H1 (cell line): ENCODE data around the gene SH3BGRL. TPM values are rescaled to one million over a fixed set of nuclear protein-coding genes. Genes with fewer than 3 reads are reported as not detected.

Experiments used
- CTCF ChIA-PET: fragments of 300-600 bp; sonication (Branson Sonifier 250); formaldehyde crosslinking; loops from one replicate; lab custom pipeline; 2021; ENCODE audit not compliant: partially characterized antibody; lab: Charles Lee
- POLR2A ChIA-PET: fragments of 300-600 bp; sonication (Branson Sonifier 250); formaldehyde crosslinking; loops from one replicate; lab custom pipeline; 2021; ENCODE audit warnings: inconsistent platforms; ENCODE audit not compliant: partially characterized antibody; lab: Charles Lee
- DNase-seq, 2 experiments: peaks; one replicate each; pipeline versions ENCODE4 v3.0.0 to v3.0.0-alpha.2; 2010 to 2022; ENCODE audit warnings: low spot score in 2 of 2, low read depth in 1 of 2, mixed read lengths in 1 of 2
- FAIRE-seq: peaks from 2 replicates; lab custom pipeline; 2011; peaks lifted over from hg19 to GRCh38; lab: Jason Lieb, UNC
- H2AFZ ChIP-seq: 2 replicates; pipeline ENCODE4 v1.8.1; 2012; ENCODE audit warnings: low read length, inconsistent platforms
- H2AK5ac ChIP-seq: 2 replicates; pipeline ENCODE4 v1.6.1; 2013; ENCODE audit warnings: low read depth, low read length
- H2BK120ac ChIP-seq: replicated peaks from 2 replicates; pipeline ENCODE3; 2013; ENCODE audit warnings: low read depth, low read length, inconsistent platforms
- H2BK12ac ChIP-seq: 2 replicates; pipeline ENCODE4 v1.6.1; 2013; ENCODE audit warnings: low read depth, low read length
- H2BK15ac ChIP-seq: 2 replicates; pipeline ENCODE4 v1.6.1; 2013; ENCODE audit warnings: low read length
- H2BK20ac ChIP-seq: 2 replicates; pipeline ENCODE4 v1.6.1; 2013; ENCODE audit warnings: low read length
- H2BK5ac ChIP-seq: 2 replicates; pipeline ENCODE4 v1.6.1; 2013; ENCODE audit warnings: low read depth, low read length
- H3K14ac ChIP-seq: 2 replicates; pipeline ENCODE4 v1.6.1; 2013; ENCODE audit warnings: inconsistent platforms; ENCODE audit not compliant: insufficient read length
- H3K18ac ChIP-seq: 2 replicates; pipeline ENCODE4 v1.6.1; 2013; ENCODE audit warnings: low read length; ENCODE audit errors: extremely low read depth
- H3K23ac ChIP-seq: 2 replicates; pipeline ENCODE4 v1.6.1; 2013; ENCODE audit warnings: inconsistent platforms; ENCODE audit not compliant: insufficient read length
- H3K23me2 ChIP-seq: 2 replicates; pipeline ENCODE4 v1.6.1; 2013; ENCODE audit warnings: low read depth, low read length
- H3K27ac ChIP-seq: 2 replicates; pipeline ENCODE4 v1.6.1; 2011; ENCODE audit warnings: low read depth, low read length, inconsistent platforms
- H3K27me3 ChIP-seq, 4 experiments: replicated peaks in 1 of 4; 1 replicate in 1 of 4; 2 replicates in 3 of 4; pipeline versions ENCODE4 v1.6.1 to v1.8.1; 2011 to 2013; ENCODE audit warnings: low read length in 3 of 4, mild to moderate bottlenecking in 3 of 4, inconsistent platforms in 2 of 4, mixed read lengths in 2 of 4, moderate library complexity in 1 of 4; ENCODE audit not compliant: control insufficient read depth in 3 of 4, insufficient read depth in 3 of 4; ENCODE audit errors: extremely low read depth in 1 of 4
- H3K36me3 ChIP-seq, 4 experiments: 2 replicates each; pipeline versions ENCODE4 v1.6.1 to v1.8.1; 2011 to 2013; ENCODE audit warnings: mild to moderate bottlenecking in 4 of 4, low read length in 3 of 4, moderate library complexity in 2 of 4, control low read depth in 1 of 4, inconsistent platforms in 1 of 4; ENCODE audit not compliant: insufficient read depth in 4 of 4, control insufficient read depth in 2 of 4
- H3K4ac ChIP-seq: replicated peaks from 2 replicates; pipeline ENCODE3; 2013; ENCODE audit warnings: low read length, low read depth, mixed read lengths, inconsistent platforms; ENCODE audit not compliant: insufficient read length
- H3K4me1 ChIP-seq, 4 experiments: replicated peaks in 1 of 4; 1 replicate in 1 of 4; 2 replicates in 3 of 4; pipeline versions ENCODE4 v1.6.1 to v1.8.1; 2011 to 2013; ENCODE audit warnings: low read length in 3 of 4, inconsistent platforms in 2 of 4, mixed read lengths in 1 of 4; ENCODE audit not compliant: insufficient read depth in 4 of 4, control insufficient read depth in 3 of 4
- H3K4me2 ChIP-seq, 2 experiments: 2 replicates each; pipeline versions ENCODE4 v1.6.1 to v1.8.1; 2011 to 2013; ENCODE audit warnings: low read depth in 2 of 2, low read length in 2 of 2, control low read depth in 1 of 2, inconsistent platforms in 1 of 2, mild to moderate bottlenecking in 1 of 2; ENCODE audit not compliant: insufficient read depth in 1 of 2
- H3K4me3 ChIP-seq, 4 experiments: fragments of 200-600, 300-600 bp in 1 of 4; sonication (generic), shearing (Covaris generic), sonication (Bioruptor Twin) in 1 of 4; 2 replicates each; pipeline versions ENCODE4 v1.5.1 to v1.8.1; 2011 to 2016; ENCODE audit warnings: low read length in 4 of 4, low read depth in 3 of 4, control low read depth in 2 of 4, inconsistent platforms in 2 of 4, mild to moderate bottlenecking in 2 of 4, mixed read lengths in 1 of 4, moderate library complexity in 1 of 4; ENCODE audit not compliant: insufficient read depth in 2 of 4; ENCODE audit errors: extremely low read depth in 1 of 4
- H3K56ac ChIP-seq: replicated peaks from 2 replicates; pipeline ENCODE3; 2013; ENCODE audit warnings: low read depth, mild to moderate bottlenecking, mixed read lengths, low read length, inconsistent platforms; ENCODE audit not compliant: insufficient read length
- H3K79me1 ChIP-seq: 2 replicates; pipeline ENCODE4 v1.6.1; 2013; ENCODE audit warnings: low read depth, low read length, control low read depth
- H3K79me2 ChIP-seq, 2 experiments: 2 replicates each; pipeline versions ENCODE4 v1.6.1 to v1.8.1; 2012 to 2013; ENCODE audit warnings: low read length in 2 of 2, mild to moderate bottlenecking in 2 of 2, inconsistent platforms in 1 of 2; ENCODE audit not compliant: insufficient read depth in 2 of 2, control insufficient read depth in 1 of 2
- H3K9ac ChIP-seq, 4 experiments: replicated peaks in 1 of 4; 1 replicate in 1 of 4; 2 replicates in 3 of 4; pipeline versions ENCODE4 v1.6.1 to v1.8.1; 2011 to 2013; ENCODE audit warnings: low read depth in 3 of 4, low read length in 3 of 4, control low read depth in 2 of 4, mild to moderate bottlenecking in 2 of 4, moderate library complexity in 2 of 4, inconsistent platforms in 1 of 4; ENCODE audit errors: extremely low read depth in 1 of 4
- H3K9me3 ChIP-seq, 2 experiments: 2 replicates each; pipeline versions ENCODE4 v1.6.1 to v1.8.1; 2012 to 2013; ENCODE audit warnings: mild to moderate bottlenecking in 2 of 2, moderate library complexity in 2 of 2, control low read depth in 1 of 2, inconsistent platforms in 1 of 2, low read depth in 1 of 2, low read length in 1 of 2, mixed read lengths in 1 of 2; ENCODE audit not compliant: insufficient read depth in 2 of 2
- H4K20me1 ChIP-seq, 2 experiments: replicated peaks in 1 of 2; 2 replicates each; pipeline versions ENCODE3 to v1.8.1; 2011 to 2013; ENCODE audit warnings: inconsistent platforms in 2 of 2, low read length in 2 of 2, mild to moderate bottlenecking in 1 of 2; ENCODE audit not compliant: insufficient read depth in 2 of 2, control insufficient read depth in 1 of 2
- H4K5ac ChIP-seq: 2 replicates; pipeline ENCODE4 v1.6.1; 2013; ENCODE audit warnings: low read length, low read depth, mixed read lengths, inconsistent platforms; ENCODE audit not compliant: insufficient read length
- H4K8ac ChIP-seq: 2 replicates; pipeline ENCODE4 v1.8.0; 2013; ENCODE audit warnings: mild to moderate bottlenecking, moderate library complexity, low read length, inconsistent platforms; ENCODE audit not compliant: insufficient read depth; ENCODE audit errors: extremely low read depth
- H4K91ac ChIP-seq: replicated peaks from 2 replicates; pipeline ENCODE3; 2013; ENCODE audit warnings: low read length, mixed read lengths, inconsistent platforms; ENCODE audit not compliant: insufficient read length
- JUND ChIP-seq: IDR thresholded peaks from 2 replicates; pipeline ENCODE4 v1.6.1; 2011; ENCODE audit warnings: mild to moderate bottlenecking, improper control_type of control experiment, low read length
- TAF1 ChIP-seq: IDR thresholded peaks from 2 replicates; pipeline ENCODE4 v1.6.1; 2011; ENCODE audit warnings: mild to moderate bottlenecking, low read depth, low read length
- WGBS, 2 experiments: shearing (Covaris generic) in 1 of 2; methylation state at CpG; one replicate each; pipeline versions ENCODE4 v1.1.6 to v1.1.7; 2013 to 2015; ENCODE audit warnings: low lambda C conversion rate in 2 of 2, mixed read lengths in 2 of 2, inconsistent platforms in 1 of 2, low coverage in 1 of 2, missing lambda C conversion rate in 1 of 2; ENCODE audit not compliant: insufficient replicate concordance in 2 of 2, insufficient coverage in 1 of 2, insufficient read length in 1 of 2; ENCODE audit errors: extremely low coverage in 1 of 2, missing lambda C conversion rate in 1 of 2; 5-methylcytosine and 5-hydroxymethylcytosine counted together
- polyA plus RNA-seq, 7 experiments: library from polyadenylated mRNA; depleted of rRNA in 3 of 7; stranded (reverse) in 5 of 7; unstranded in 2 of 7; fragments of >200 nt in 5 of 7; fragments of 200-250 nt in 2 of 7; gene quantifications; 1 replicate in 5 of 7; 2 replicates in 1 of 7; 4 replicates in 1 of 7; pipeline versions ENCODE4 v1.2.1 to v1.2.3, GENCODE V29; 2011 to 2013; ENCODE audit warnings: missing spikeins in 2 of 7, mixed read lengths in 2 of 7
- total RNA-seq: library from RNA; stranded (reverse); fragmentation: NEBNext Ultra II Directional; extraction: Animal tissue kit (Norgen Biotek cat#: 25700); gene quantifications from 2 replicates; pipeline ENCODE4 v1.2.1, GENCODE V29; 2021

Gene SH3BGRL
- total and polyA plus RNA-seq, 2 of the 8 experiments (the other 6 are each of a cell fraction or from before 2014, with no cell fraction given) = 36.3 to 49.6 TPM

DNA sequence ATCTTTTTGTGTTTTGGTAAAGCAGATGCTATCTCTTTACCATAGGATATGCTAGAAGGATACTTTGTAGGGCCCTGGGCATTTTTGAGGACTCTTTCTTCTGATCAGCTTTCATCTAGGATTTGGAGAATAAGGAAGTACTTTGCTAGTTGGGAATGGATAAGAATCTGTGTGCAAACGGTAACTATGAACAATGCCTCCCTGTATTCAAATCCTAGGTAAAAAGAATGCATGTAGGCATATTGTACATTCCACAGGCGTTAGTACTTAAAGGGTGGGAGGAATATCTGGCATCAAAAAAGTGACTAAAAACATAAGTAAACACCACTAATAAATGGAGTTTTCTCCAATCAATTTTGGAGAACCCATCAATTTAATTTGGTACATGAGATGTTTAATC lies 59.7 kb downstream of the SH3BGRL start:
- Histone ChIP-seq H2BK15ac (no peak overlapping the region), H2BK5ac (no peak overlapping the region), H4K5ac (no peak overlapping the region), H2BK20ac (no peak overlapping the region), H3K27ac (no peak overlapping the region), H2BK12ac (no peak overlapping the region), H3K4me2 (no peak overlapping the region), H3K27me3 (no peaks in the 10 kb centered on the region), H3K79me1 (no peaks in the 10 kb centered on the region), H3K23ac (no peak overlapping the region), H2BK120ac (no peak overlapping the region), H3K23me2 (no peaks in the 10 kb centered on the region), H3K4me1 (peaks cover 0 to 13% (median 1%) of the 10 kb centered on the region in 4 experiments; a peak in 1 of 7 replicates), H4K91ac (no peak overlapping the region), H3K4ac (no peak overlapping the region), H4K8ac (no peak overlapping the region), H3K79me2 (peaks cover 0 to 6% of the 10 kb centered on the region in 2 experiments; a peak in 2 of 4 replicates), H3K36me3 (no peaks in the 10 kb centered on the region), H2AFZ (no peak overlapping the region), H3K14ac (no peak overlapping the region), H3K4me3 (no peak overlapping the region), H3K9ac (no peak overlapping the region), H4K20me1 (no peaks in the 10 kb centered on the region), H3K9me3 (no peaks in the 10 kb centered on the region), H3K56ac (no peak overlapping the region), H3K18ac (no peak overlapping the region), H2AK5ac (no peak overlapping the region)
- TF ChIP-seq JUND (no peak), TAF1 (no peak)
- DNase-seq (no peak), FAIRE-seq (no peak)
- POLR2A ChIA-PET = no interaction called here
- CTCF ChIA-PET = interaction anchor here (0.5 kb wide), 1 partner anchor 38 kb away, joined by 3 read pairs; no protein-coding TSS in a partner anchor
- WGBS, 2 experiments = 91% methylated on average over 2 of the region's 2 CpGs; no CpG with 5 or more reads in 1 of the 2 experiments
